IgD-negative memory B cell (primary cell): Measurements from ENCODE around the gene UBXN10. TPM values are rescaled to one million over a fixed set of nuclear protein-coding genes. Genes with fewer than 3 reads are reported as not detected.
A peak's percentile ranks its signal among the peaks of the same experiment; 100 is the strongest.

ENCODE experiments used
- H3K27ac Mint-ChIP-seq, 3 donors: one replicate each; pipeline ENCODE4 v1.8.0; 2020 to 2022; ENCODE audit warnings: mild to moderate bottlenecking in 3 of 3, mixed read lengths in 3 of 3, moderate library complexity in 1 of 3
- H3K27me3 Mint-ChIP-seq: one replicate; pipeline ENCODE4 v1.8.0; 2021; ENCODE audit warnings: mixed read lengths
- H3K36me3 Mint-ChIP-seq: one replicate; pipeline ENCODE4 v1.8.0; 2020; ENCODE audit warnings: mild to moderate bottlenecking, mixed read lengths
- H3K4me1 Mint-ChIP-seq, 3 donors: one replicate each; pipeline ENCODE4 v1.8.0; 2020 to 2022; ENCODE audit warnings: mixed read lengths in 3 of 3, mild to moderate bottlenecking in 1 of 3
- H3K4me3 Mint-ChIP-seq, 4 donors: one replicate each; pipeline ENCODE4 v1.8.0; 2020 to 2022; ENCODE audit warnings: mild to moderate bottlenecking in 4 of 4, mixed read lengths in 4 of 4, moderate library complexity in 3 of 4
- H3K9me3 Mint-ChIP-seq, 3 donors: one replicate each; pipeline ENCODE4 v1.8.0; 2020 to 2021; ENCODE audit warnings: mixed read lengths in 3 of 3, mild to moderate bottlenecking in 1 of 3
- polyA plus RNA-seq: library from polyadenylated mRNA; unstranded; fragments of 300-500 nt; fragmentation: Illumina TruSeq; gene quantifications from one replicate; pipeline ENCODE4 v1.2.3, GENCODE V29; 2021

UBXN10 gene, protein sequence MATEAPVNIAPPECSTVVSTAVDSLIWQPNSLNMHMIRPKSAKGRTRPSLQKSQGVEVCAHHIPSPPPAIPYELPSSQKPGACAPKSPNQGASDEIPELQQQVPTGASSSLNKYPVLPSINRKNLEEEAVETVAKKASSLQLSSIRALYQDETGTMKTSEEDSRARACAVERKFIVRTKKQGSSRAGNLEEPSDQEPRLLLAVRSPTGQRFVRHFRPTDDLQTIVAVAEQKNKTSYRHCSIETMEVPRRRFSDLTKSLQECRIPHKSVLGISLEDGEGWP
- 0.39 TPM for polyA plus RNA-seq

DNA sequence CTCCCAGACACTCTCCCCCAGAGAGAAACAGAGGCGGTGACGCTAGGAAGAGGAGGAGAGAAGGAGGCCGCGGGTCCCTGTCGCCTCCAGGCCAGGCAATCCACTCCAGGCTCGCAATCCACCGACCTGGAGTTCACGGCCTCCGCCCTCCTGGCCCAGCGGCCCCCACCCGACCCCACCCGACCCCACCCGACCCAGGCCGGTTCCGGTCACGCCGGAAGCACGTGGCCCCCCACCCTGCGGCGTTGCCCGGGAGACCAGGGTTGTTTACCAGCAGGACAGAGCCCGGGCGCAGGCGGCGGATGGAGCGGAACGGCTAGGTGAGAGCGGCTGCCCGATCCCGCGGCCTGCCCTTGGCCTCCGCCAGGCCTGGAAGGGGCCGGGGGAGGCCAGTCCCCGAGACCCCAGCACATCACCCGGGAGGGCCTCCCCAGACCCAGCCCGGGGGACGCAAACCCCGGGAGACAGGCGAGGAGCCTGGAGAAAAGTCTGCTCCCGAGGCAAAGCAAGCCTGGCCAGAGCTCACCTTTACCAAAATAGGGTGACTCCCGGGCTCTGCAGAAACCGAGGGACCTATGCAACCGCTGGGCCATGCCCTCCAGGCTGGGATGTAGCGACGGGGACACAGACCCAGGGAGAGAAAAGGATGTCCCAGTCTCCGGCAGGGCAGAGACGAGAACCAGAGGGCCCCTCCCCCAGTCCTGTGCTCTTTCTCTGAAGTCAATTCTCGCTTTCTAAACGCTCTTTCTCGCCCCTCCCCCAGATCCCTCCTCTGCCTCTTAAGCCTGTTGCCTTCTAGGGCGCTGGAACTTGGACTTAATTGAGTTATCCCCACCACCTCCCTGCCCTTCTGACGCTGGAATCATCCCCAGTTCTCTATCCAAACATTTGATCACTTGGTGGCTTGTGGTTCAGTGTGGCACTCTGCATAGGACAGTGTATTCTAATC is at the start of gene UBXN10, which contains the start of gene PLA2G2C:
Gene UBXN10 (plus strand): TSS at position 263 of the 949 bp plus-strand sequence. CDS start 4,466 bp downstream, outside the sequence.
Gene PLA2G2C (minus strand): TSS at position 685 of the 949 bp plus-strand sequence. CDS start 9,155 bp downstream, outside the sequence.
- no peaks in the 10 kb centered on the region for H3K36me3 Mint-ChIP-seq
- no peaks in the 10 kb centered on the region for H3K9me3 Mint-ChIP-seq
- peaks cover 16 to 18% (median 16%) of the 10 kb centered on the region in 3 donors for H3K4me1 Mint-ChIP-seq
- peak within 1 kb of the TSS; percentile 49 to 92 (median 86) for H3K4me3 Mint-ChIP-seq
- H3K27me3 Mint-ChIP-seq: peaks cover 34% of the 10 kb centered on the region
- H3K27ac Mint-ChIP-seq: peak within 1 kb of the TSS; percentile 68 to 87 (median 71)

DNA sequence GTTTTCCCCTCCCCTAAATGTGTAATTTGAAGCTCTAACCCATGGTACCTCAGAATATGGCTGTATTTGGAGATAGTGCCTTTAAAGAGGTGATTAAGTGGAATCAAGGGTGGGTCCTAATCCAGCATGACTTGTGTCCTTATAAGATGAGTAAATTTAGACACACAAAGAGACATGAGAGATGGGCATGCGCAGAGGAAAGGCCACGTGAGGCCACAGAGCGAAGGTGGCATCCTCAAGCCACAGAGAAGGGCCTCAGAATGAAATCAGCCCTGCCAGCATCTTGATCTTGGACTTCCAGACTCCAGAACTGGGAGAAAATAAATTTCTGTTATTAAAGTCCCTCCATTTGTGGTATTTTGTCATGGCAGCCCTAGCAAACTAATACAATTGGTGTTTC is 49.6 kb upstream of the UBXN10 start:
- H3K4me1 Mint-ChIP-seq: peaks cover 0 to 4% (median 2%) of the 10 kb centered on the region in 3 donors
- no peak overlapping the region for H3K4me3 Mint-ChIP-seq
- peaks cover 0 to 1% (median 0%) of the 10 kb centered on the region in 3 donors for H3K9me3 Mint-ChIP-seq
- peaks cover 3% of the 10 kb centered on the region for H3K27me3 Mint-ChIP-seq
- H3K27ac Mint-ChIP-seq: no peak overlapping the region
- no peaks in the 10 kb centered on the region for H3K36me3 Mint-ChIP-seq

DNA sequence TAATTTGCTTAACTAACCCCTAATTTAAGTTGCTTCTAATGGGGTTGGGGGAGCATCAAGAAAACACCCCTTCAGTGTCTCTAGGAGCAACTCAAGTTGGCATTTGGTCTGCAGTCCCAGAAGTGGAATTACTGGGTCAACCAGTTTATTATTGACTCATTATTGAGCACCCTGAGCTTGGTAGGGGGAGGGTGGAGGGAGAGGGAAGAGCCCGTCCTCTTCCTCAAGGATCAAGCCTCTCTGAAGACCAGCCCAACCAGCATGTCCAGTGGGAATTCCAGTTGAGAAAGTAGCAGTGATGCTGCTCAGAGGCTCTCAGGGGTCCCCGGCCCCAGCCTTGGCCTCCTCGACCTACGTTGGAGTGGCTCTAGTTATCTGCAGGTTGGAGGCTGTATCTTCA is 48.8 kb upstream of the UBXN10 start:
- no peak overlapping the region for H3K4me3 Mint-ChIP-seq
- H3K4me1 Mint-ChIP-seq: peaks cover 0 to 3% (median 0%) of the 10 kb centered on the region in 3 donors
- H3K36me3 Mint-ChIP-seq: no peaks in the 10 kb centered on the region
- H3K27ac Mint-ChIP-seq: no peak overlapping the region
- peaks cover 3% of the 10 kb centered on the region for H3K27me3 Mint-ChIP-seq
- H3K9me3 Mint-ChIP-seq: peaks cover 0 to 1% (median 0%) of the 10 kb centered on the region in 3 donors

DNA sequence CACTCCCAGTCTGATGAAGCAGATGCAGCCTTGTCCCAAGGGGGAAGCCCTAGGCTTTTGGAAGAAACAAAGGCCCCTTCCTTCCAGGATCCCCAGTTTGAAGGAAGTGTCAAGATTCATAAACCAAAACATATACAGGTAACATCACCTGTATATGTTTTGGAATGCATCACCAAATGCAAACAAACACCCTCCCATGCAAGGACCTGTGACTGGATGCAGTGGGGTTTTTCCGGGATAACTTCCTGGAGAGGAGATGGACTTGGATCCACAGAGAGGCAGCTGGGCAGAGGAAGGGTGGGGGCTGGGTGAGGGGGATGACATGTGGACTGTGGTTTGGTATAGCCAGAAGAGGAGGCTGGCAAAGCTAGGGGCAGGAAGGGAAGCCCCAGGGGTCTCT is 48.3 kb upstream of the UBXN10 start:
- H3K27ac Mint-ChIP-seq: no peak overlapping the region
- no peaks in the 10 kb centered on the region for H3K36me3 Mint-ChIP-seq
- peaks cover 0 to 1% (median 0%) of the 10 kb centered on the region in 3 donors for H3K9me3 Mint-ChIP-seq
- H3K27me3 Mint-ChIP-seq: peaks cover 3% of the 10 kb centered on the region
- peaks cover 0 to 3% (median 0%) of the 10 kb centered on the region in 3 donors for H3K4me1 Mint-ChIP-seq
- no peak overlapping the region for H3K4me3 Mint-ChIP-seq

DNA sequence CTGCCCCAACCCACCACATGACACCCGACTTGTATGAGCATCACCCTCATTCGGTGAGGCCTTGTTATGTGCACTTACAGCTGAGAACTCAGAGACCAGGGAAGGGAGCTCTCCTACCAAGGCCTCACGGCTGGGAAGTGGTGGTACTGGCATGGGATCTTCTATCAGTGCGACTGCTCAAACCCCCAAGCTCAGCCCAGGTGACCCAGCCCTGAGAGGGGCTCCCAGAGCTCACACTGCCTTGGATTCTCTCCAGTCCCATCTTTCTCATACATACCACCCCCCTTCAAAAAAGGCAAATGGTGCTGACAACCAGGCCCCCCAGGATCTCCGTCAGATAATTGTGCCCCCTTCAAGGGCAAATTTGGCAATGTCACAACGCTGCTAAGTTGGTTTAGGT is 47.5 kb upstream of the UBXN10 start:
- Mint-ChIP-seq H3K27me3 (peaks cover 3% of the 10 kb centered on the region), H3K4me1 (peaks cover 0 to 3% (median 0%) of the 10 kb centered on the region in 3 donors), H3K36me3 (no peaks in the 10 kb centered on the region), H3K27ac (peak overlapping the region in 1 of 3 donors; percentile 16), H3K9me3 (no peaks in the 10 kb centered on the region), H3K4me3 (no peak overlapping the region)

DNA sequence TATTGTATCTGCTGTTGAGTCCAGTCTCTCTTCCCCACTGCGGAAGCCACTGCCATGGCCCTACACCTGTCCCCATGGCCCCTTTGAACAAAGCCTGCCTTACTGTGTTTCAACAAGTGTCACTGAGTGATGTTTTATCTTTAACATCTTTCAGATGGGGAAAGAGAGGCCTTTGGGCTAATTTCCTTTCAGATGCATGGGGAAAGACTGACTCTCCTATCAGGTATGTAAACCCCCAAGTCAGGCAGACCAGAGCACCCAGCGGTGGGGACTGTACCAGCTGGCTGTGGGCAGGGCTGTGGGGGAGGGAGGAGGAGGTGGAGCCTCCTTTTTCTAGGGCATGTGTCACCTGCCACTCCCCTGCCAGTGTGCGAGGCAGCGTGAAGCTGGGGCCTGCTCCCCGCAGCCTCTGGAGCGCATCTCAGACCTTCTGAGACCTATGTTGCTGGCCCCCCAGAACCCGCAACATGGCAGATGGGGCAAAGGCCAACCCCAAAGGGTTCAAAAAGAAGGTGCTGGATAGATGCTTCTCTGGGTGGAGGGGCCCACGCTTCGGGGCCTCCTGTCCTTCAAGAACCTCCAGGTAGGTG is 46.8 kb upstream of the UBXN10 start, which contains the start of gene PLA2G2F:
Gene PLA2G2F (plus strand): TSS at position 363 of the 590 bp plus-strand sequence. CDS start 105 bp downstream, at position 468.
- Mint-ChIP-seq H3K4me1 (peaks cover 0 to 3% (median 0%) of the 10 kb centered on the region in 3 donors), H3K4me3 (no peak within 1 kb of the TSS), H3K36me3 (no peaks in the 10 kb centered on the region), H3K9me3 (no peaks in the 10 kb centered on the region), H3K27me3 (peaks cover 4% of the 10 kb centered on the region), H3K27ac (peak within 1 kb of the TSS in 1 of 3 donors; percentile 16)

DNA sequence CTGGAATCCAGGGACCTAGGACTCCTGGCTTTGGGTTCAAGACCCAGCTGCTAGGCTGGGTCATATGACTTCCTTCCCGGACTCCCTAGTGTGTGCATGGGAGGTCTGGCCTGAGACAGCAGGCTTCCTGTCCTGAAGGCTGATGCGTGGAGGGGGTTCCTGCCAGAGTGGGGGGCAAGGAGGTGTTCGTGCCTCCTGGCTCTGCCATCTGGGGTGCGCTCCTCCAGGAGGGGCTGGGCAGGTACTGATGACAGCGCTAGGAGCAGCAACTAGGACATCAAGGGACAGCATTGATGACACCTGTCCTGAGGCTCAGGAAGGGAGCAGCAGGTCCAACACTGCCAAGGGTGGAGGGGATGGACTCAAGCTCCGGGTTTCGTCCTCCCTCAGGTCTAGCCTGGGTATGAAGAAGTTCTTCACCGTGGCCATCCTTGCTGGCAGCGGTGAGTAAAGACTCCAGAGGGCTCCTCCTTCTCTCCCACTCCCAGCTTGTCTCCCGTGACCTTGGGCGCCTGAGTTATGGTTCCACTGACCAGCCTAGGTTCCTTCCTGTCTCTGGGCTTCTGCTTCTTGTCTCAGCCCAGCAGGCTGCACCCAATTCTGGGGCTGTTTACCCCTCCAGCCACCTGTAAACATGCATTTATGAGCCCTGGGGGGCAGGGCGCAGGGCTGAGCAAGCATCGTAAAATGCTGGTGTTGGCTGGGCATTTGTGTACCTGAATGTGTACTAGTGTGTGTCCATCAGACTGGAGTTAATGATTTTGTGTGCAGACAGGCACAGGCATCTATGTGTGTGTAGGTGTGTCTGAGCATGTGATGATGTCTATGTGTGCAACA is 45.9 kb upstream of the UBXN10 start:
- Mint-ChIP-seq H3K4me3 (no peak overlapping the region), H3K9me3 (no peaks in the 10 kb centered on the region), H3K4me1 (peaks cover 0 to 3% (median 0%) of the 10 kb centered on the region in 3 donors)

DNA sequence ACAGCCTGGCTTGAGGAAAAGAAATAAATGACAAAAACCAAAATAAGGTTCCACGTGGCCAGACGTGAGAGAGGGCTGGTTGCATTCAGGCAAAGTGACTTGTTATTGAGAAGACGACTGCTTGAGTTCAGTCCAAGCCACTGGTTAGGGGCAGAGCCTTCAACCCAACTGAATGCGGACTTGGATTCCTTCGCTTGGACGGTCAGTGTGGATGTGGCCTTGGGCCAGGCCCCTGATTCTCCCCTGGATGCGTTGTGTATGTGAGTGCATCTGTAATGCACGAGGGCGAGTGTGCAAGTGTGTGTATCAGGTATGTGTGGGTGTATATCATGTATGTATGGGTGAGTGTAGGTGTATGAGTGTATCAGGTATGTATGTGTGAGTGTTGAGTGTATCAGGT is 44.9 kb upstream of the UBXN10 start:
- no peaks in the 10 kb centered on the region for H3K9me3 Mint-ChIP-seq
- H3K27me3 Mint-ChIP-seq: peaks cover 5% of the 10 kb centered on the region
- H3K4me3 Mint-ChIP-seq: no peak overlapping the region
- H3K4me1 Mint-ChIP-seq: peaks cover 0 to 3% (median 0%) of the 10 kb centered on the region in 3 donors
- no peak overlapping the region for H3K27ac Mint-ChIP-seq
- H3K36me3 Mint-ChIP-seq: no peaks in the 10 kb centered on the region

More for the DNA sequence above, 45.9 kb upstream of the UBXN10 start:
- Mint-ChIP-seq H3K27me3 (peaks cover 5% of the 10 kb centered on the region), H3K36me3 (no peaks in the 10 kb centered on the region), H3K27ac (no peak overlapping the region)

DNA sequence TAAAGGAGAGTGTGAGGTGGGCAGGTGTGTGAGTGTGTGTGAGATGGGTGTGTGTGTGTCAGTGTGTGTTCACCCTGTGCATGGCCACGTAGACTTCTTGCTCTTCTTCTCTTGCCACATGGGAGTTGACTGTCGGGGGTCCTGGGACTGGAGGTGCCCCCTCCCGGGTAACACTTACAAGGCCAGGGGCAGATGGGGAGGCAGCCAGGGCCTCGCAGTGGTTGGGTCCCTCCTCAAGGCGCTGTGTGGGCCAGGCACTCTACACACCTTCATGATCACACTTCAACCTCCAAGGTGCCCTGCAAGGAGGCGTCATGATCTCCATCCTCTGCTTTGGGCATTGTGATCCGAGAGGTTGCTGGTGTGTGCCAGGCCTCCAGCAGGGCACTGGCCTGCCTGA is 44.4 kb upstream of the UBXN10 start:
- Mint-ChIP-seq H3K27me3 (peaks cover 5% of the 10 kb centered on the region), H3K9me3 (no peaks in the 10 kb centered on the region), H3K27ac (no peak overlapping the region), H3K4me3 (no peak overlapping the region), H3K4me1 (peaks cover 0 to 3% (median 0%) of the 10 kb centered on the region in 3 donors), H3K36me3 (no peaks in the 10 kb centered on the region)

DNA sequence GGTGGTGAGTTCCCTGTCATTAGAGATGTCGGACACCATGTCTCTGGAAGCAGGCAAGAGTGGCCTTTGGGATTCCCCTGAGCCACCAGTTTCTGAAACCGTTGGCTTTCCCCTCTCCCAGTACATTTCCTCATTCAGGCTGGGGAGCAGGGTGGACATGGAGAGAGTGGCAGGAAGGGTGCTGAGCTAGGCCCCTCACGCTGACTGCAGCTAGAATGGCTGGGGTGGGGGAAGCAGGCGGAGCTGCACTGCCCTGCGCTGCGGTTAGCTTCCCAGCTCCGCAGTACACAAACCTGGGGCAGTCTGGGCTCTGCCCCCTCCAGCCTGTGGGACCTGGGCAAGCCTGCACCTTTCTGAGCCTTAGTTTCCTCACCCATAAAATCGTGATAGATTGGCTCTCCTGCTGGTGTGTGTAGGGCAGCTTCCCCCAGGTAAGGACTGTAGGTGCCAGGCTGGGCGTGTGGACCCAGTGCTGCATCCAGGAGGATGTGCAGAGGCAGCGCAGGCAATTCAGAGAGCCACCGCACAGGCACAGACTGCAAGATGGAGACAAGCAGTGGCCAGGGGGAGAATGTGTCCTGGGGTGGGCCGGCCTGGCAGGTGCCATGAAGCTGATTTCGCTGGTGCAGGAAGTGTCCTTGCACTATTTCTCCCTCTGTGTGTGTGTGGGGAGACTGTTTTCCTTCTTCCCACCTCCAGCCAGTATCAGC is 43.7 kb upstream of the UBXN10 start:
- Mint-ChIP-seq H3K9me3 (no peaks in the 10 kb centered on the region), H3K36me3 (no peaks in the 10 kb centered on the region), H3K4me1 (peaks cover 0 to 3% (median 0%) of the 10 kb centered on the region in 3 donors), H3K27me3 (peaks cover 5% of the 10 kb centered on the region), H3K4me3 (no peak overlapping the region), H3K27ac (peak overlapping the region in 1 of 3 donors; percentile 72)

DNA sequence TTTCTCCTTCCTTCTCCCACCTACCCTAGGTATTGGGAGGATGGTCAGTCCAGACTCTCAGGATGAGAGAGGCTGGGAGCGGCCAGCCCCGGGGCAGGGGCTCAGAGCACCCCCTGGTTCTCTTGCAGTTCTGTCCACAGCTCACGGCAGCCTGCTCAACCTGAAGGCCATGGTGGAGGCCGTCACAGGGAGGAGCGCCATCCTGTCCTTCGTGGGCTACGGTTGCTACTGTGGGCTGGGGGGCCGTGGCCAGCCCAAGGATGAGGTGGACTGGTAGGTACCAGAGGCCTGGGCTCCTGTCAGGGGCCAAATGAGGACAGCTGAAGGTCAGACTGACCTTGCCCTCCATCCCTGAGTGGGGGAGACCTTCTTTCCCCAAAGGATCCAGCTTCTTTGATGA is 42.6 kb upstream of the UBXN10 start:
- Mint-ChIP-seq H3K4me3 (no peak overlapping the region), H3K4me1 (peaks cover 0 to 3% (median 0%) of the 10 kb centered on the region in 3 donors), H3K27ac (no peak overlapping the region), H3K36me3 (no peaks in the 10 kb centered on the region), H3K27me3 (peaks cover 5% of the 10 kb centered on the region), H3K9me3 (no peaks in the 10 kb centered on the region)

DNA sequence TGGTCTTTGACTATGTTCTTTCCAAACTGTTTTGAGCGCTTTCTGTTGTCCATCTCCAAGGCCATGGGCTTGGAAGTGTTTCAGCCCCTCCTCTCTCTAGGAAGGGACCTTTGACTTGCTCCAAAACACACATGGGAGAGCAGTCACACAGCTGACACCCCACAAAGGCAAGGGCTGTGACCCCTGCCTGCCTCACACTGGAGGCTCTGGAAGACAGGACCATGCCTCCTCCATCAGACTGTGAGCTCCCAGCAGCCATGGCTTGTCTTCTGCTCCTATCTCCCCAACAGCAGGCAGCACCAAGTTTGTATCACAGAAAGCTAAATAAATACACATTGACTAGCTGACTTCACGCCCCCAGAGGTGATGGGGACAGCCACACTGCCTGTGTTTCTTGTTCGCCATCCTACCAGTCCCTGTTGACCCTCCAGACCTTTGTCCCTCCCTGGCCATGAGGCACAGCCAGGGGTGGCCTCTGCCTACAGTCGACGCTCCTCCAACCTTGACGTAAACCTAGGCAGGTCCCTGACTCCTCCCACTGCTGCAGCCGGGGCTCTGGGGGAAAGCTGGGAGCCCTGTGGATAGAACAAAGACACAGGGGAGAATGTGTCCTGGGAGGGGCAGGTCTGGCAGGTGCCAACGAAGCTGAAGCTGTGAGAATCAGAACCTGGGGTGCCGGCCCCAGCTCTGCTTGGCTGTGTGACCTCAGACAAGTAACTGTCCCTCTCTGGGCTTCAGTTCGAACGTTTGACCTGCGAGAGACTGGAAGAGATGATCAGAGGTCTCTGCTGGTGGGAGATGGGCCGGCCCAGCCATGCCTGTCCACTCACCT is 41.9 kb upstream of the UBXN10 start:
- H3K4me1 Mint-ChIP-seq: peaks cover 0 to 3% (median 0%) of the 10 kb centered on the region in 3 donors
- no peak overlapping the region for H3K27ac Mint-ChIP-seq
- peaks cover 5% of the 10 kb centered on the region for H3K27me3 Mint-ChIP-seq
- H3K4me3 Mint-ChIP-seq: no peak overlapping the region
- no peaks in the 10 kb centered on the region for H3K36me3 Mint-ChIP-seq
- H3K9me3 Mint-ChIP-seq: no peaks in the 10 kb centered on the region
